Fibroblast of mammary gland (primary cell): ENCODE measurements around the gene SPATA3.

ENCODE experiments used
- DNase-seq: peaks from one replicate; pipeline ENCODE4 v3.0.0-alpha.2; 2010; ENCODE audit warnings: low read depth
- H3K4me3 ChIP-seq: 2 replicates; pipeline ENCODE4 v1.5.1; 2011; ENCODE audit warnings: low read depth, mild to moderate bottlenecking, low read length, moderate library complexity; ENCODE audit not compliant: control insufficient read depth
- TF ChIP-seq, protein P1 (sequence below): conservative IDR thresholded peaks from 2 replicates; pipeline ENCODE4 v1.5.1; 2011; ENCODE audit warnings: low read depth, low read length, inconsistent platforms; ENCODE audit not compliant: control insufficient read depth, insufficient read depth

Gene SPATA3

GRCh38 chr2:230996661-230997060 is 740 bp downstream of the SPATA3 start:
- TF ChIP-seq, protein P1, sequence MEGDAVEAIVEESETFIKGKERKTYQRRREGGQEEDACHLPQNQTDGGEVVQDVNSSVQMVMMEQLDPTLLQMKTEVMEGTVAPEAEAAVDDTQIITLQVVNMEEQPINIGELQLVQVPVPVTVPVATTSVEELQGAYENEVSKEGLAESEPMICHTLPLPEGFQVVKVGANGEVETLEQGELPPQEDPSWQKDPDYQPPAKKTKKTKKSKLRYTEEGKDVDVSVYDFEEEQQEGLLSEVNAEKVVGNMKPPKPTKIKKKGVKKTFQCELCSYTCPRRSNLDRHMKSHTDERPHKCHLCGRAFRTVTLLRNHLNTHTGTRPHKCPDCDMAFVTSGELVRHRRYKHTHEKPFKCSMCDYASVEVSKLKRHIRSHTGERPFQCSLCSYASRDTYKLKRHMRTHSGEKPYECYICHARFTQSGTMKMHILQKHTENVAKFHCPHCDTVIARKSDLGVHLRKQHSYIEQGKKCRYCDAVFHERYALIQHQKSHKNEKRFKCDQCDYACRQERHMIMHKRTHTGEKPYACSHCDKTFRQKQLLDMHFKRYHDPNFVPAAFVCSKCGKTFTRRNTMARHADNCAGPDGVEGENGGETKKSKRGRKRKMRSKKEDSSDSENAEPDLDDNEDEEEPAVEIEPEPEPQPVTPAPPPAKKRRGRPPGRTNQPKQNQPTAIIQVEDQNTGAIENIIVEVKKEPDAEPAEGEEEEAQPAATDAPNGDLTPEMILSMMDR, result no peak
- no peak for DNase-seq
- no peak overlapping the region for H3K4me3 ChIP-seq

DNA sequence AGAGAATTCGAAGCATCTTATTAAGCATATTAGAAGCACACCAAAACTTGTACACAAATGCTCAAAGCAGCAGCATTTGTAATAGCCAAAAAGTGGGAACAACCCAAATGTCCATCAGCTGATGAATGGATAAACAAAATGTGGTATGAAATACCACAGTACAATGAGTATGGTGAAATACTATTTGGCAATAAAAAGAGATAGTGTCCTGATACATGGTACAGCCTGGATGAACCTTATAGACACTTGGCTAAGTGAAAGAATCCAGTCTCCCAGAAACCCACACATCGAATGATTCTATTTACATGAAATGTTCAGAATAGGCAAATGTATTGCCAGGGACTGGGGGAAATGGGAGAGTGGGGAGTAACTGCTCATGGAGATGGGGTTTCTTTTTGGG is 3.0 kb downstream of the SPATA3 start:
- TF ChIP-seq, protein P1, result no peak
- DNase-seq, result peak; percentile 24
- H3K4me3 ChIP-seq, result no peak overlapping the region

GRCh38 chr2:230999477-230999876 is 3.6 kb downstream of the SPATA3 start:
- no peak for DNase-seq
- TF ChIP-seq, protein P1, result no peak
- H3K4me3 ChIP-seq, result no peak overlapping the region

DNA sequence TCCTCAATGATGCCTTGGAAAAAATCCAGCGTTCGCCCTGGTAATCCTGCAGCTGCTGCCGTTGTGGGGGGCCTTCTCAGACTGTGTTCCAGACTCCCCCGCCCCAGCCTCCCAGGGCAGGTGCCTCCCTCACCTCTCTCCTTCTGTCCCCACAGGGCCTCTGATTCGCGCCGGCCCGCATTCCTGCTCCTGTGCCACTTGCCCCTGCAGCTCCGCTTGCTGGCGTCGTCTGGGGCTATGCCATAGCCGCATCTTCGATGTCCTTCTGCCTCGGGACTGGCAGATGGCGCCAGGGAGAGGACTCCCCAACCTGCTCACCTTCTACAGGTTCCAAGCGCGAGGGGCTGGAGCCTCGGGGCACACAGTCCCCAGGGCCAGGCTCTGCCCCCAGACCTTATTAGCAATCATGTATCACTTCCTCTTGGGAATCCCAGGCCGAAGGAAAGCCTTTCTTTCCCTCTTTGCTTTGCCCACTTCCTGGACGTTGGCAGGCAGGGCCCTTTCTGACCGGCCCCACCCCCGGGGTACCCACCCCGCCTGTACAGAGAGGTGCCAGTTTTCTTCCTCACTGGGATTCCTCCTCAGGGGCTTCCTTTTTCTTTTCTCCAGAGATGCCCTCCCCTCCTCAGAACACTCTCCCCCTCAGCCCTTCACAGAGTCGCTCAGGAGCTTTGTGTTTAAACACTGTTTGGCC is 4.4 kb downstream of the SPATA3 start:
- no peak for DNase-seq
- TF ChIP-seq, protein P1, result no peak
- no peak overlapping the region for H3K4me3 ChIP-seq

GRCh38 chr2:231001036-231001435 is 5.1 kb downstream of the SPATA3 start:
- no peak overlapping the region for H3K4me3 ChIP-seq
- no peak for DNase-seq
- TF ChIP-seq, protein P1, result no peak

DNA sequence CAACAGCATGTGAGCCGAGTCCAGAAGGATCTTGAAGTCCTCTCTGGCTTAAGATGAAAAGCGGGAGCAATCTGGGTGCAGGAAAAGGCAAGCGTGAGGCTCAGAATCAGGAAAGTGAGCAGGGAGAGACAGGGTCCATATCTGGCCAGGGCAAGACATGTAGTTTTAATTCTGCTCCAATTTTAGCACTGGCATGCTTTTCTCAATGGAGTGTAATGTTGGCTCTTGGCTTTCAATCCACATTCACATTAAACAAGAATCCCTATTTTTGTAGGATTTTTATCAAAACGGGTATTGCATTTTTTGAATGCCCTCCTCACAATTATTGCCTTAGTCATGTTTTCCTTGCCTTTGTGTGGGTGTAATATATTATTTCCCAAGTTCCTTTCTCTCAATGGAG is 6.0 kb downstream of the SPATA3 start:
- TF ChIP-seq, protein P1, result no peak
- DNase-seq, result no peak
- H3K4me3 ChIP-seq, result no peak overlapping the region
